Measurements from ENCODE around the gene FAM107A. TPM values are rescaled to one million over a fixed set of nuclear protein-coding genes. Genes with fewer than 3 reads are reported as not detected.

Gene FAM107A
- total and polyA plus RNA-seq, 2 experiments from 2014 or later = 1.0 to 1.1 TPM

- H3K27ac Mint-ChIP-seq = no peak overlapping the region
Measured at GRCh38 chr3:58572013-58572633, 5.1 kb downstream of the FAM107A start.

More at GRCh38 chr3:58572013-58572633, 5.1 kb downstream of the FAM107A start:
- H3K36me3 ChIP-seq (ENCODE audit: insufficient read depth) = no peaks in the 10 kb centered on the region
- peaks cover 3% of the 10 kb centered on the region for H3K27me3 Mint-ChIP-seq (ENCODE audit: insufficient read depth, low read depth, poor library complexity)
- H4K20me1 ChIP-seq (replicated peaks; ENCODE audit: insufficient read depth) = no peaks in the 10 kb centered on the region
- no peaks in the 10 kb centered on the region for H3K36me3 Mint-ChIP-seq (ENCODE audit: low read depth)
- H3K27me3 ChIP-seq (ENCODE audit: insufficient read depth) = no peaks in the 10 kb centered on the region
- no peaks in the 10 kb centered on the region for H3K79me2 ChIP-seq (replicated peaks; ENCODE audit: insufficient read depth)
- H3K4me3 ChIP-seq = no peak overlapping the region
- DNase-seq (ENCODE audit: low spot score) (no peak), ATAC-seq (no peak)
- TF ChIP-seq EZH2phosphoT487 (IDR thresholded peaks at IDR 0.05; ENCODE audit: unreplicated experiment) (no peak), ETS1 (IDR thresholded peaks at IDR 0.05) (no peak), ZNF462 (CRISPR knock-in tag; IDR thresholded peaks at IDR 0.05) (no peak), NANOG (IDR thresholded peaks at IDR 0.05; ENCODE audit: borderline replicate concordance) (no peak), ZNF331 (CRISPR knock-in tag; IDR thresholded peaks at IDR 0.05; ENCODE audit: low read depth) (no peak), STAT1 (IDR thresholded peaks at IDR 0.05; ENCODE audit: unreplicated experiment) (no peak), POLR2AphosphoS5 (IDR thresholded peaks at IDR 0.05; ENCODE audit: low read depth) (no peak), CREB1 (CRISPR knock-in tag; IDR thresholded peaks at IDR 0.05; ENCODE audit: low read depth) (no peak), CTCF (conservative IDR thresholded peaks at IDR 0.05; ENCODE audit: low read depth in 2 of 2) (no peak), EZH2 (IDR thresholded peaks at IDR 0.05; ENCODE audit: low read depth, unreplicated experiment) (no peak), JUNB (IDR thresholded peaks at IDR 0.05; ENCODE audit: unreplicated experiment) (no peak), ZNF114 (CRISPR knock-in tag; IDR thresholded peaks at IDR 0.05) (no peak), REST (IDR thresholded peaks at IDR 0.05; ENCODE audit: unreplicated experiment) (no peak)
- no peak overlapping the region for H3K4me2 ChIP-seq
- no peaks in the 10 kb centered on the region for H3K9me3 Mint-ChIP-seq
- no peak overlapping the region for H2AFZ ChIP-seq
- peaks cover 10% of the 10 kb centered on the region; the same call in 1 of the 2 replicates for H3K4me1 ChIP-seq (ENCODE audit: insufficient read depth)
- peaks cover 18% of the 10 kb centered on the region for H3K4me1 Mint-ChIP-seq
- H3F3A ChIP-seq (replicated peaks; ENCODE audit: low read depth) = no peaks in the 10 kb centered on the region
- H3K9me2 ChIP-seq (ENCODE audit: insufficient read depth) = no peaks in the 10 kb centered on the region
- no peak overlapping the region for H3K4me3 Mint-ChIP-seq
- no peak overlapping the region for H3K27ac ChIP-seq (ENCODE audit: low read depth)
